Erythroblast (primary cell): ENCODE results near the gene FBN3.

ENCODE experiments used
- GATA1 ChIP-seq: IDR thresholded peaks from 2 replicates; pipeline ENCODE4 v1.6.1; 2011; ENCODE audit warnings: low read depth, mild to moderate bottlenecking, control low read depth, low read length, moderate library complexity
- POLR2A ChIP-seq: IDR thresholded peaks from 2 replicates; pipeline ENCODE4 v1.6.1; 2011; ENCODE audit warnings: mild to moderate bottlenecking, low read length

GRCh38 chr19:8161135-8161646, 11.8 kb upstream of the FBN3 start:
- no peak for TF ChIP-seq POLR2A
- no peak for TF ChIP-seq GATA1
